Hematopoietic multipotent progenitor cell treated with erythropoietin and hydrocortisone succinate and interleukin-3 and kit ligand, for 15 days (in vitro differentiated cells): Measurements from ENCODE around the gene WHAMM.
"Not testable (repeated sequence)": the region's sequence is repeated elsewhere in the genome, so short reads cannot be mapped to it uniquely, and the experiment has no call there.

Source experiments
- DNase-seq: peaks from one replicate; pipeline ENCODE4 v3.0.0-alpha.2; 2015; ENCODE audit warnings: low spot score

WHAMM gene

DNA sequence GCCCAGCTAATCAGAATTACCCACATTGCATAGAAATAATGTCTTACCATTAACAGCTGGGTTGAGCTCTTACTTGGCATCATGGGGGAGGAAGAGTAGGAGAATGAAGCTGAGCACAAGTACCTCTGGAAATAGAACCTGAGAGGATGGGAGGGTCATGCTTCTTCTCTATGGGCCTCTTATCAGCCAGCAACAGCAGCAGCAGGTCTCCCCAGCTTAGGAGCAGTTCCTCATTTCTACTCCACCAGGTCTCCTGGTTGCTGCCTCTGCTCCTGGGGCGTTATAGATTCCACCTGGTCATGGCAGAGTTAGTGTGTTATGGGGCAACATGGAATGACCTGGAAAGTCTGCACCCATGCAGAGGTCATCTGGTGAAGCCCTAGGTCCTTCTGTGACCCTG is 6.9 kb upstream of the WHAMM start:
- DNase-seq: peak; percentile 35

DNA sequence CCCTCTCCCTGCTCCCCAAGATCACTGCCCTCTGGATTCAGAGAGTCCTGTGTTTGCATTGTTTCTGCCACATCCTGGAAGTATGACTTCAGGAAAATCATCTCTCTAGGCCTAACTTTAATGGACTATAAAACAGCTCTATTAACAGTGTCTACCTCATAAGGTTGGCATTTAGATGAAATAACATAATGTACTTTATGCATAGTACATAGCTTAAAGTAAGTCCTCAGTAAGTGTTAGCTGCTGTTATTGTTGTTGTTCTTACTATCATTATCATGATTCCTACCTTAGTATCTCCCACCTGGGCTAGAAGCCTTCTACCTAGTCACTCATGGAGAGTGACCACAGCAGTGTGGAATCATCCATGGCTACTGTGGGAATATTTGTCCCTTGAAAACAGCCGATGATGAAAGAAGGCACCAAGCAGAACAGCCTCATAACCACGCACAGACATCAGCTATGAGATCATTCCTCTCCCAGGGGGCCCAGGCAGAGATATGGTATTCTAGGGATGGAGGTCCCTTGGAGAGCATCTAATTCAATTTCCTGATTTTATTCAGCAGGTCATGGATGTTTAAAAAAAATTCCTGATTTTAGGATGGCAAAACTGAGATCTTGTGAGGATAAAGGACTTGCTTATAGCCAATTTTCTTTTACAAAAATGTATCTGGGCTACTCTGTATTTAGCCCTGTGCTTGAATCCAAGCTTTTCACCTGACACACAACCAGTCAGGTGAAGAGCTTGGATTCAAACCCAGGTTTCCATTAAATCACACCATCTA is 5.4 kb upstream of the WHAMM start:
- no peak for DNase-seq

DNA sequence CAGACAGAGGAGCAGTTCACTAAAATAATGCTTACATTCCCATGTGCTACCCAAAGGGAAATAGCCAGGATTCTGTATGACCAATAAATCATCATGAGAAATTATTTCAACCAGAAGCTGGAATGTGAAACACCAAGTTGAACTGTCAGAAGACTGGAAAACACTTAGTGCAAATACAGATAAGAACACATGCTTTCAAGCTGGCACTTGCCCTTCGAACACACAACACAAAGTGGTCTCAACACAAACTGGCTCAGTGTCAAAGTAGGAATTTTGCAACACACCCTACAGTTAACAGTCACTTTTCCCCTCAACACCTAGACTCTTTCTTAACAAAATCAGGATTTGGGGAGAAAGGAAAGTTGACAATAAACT is 4.9 kb upstream of the WHAMM start:
- no peak for DNase-seq

- DNase-seq: no peak
These were observed 3.4 kb upstream of the WHAMM start, which contains the start of gene FSD2 for GRCh38 chr15:82805994-82806406. FSD2 (minus strand) TSS chr15:82806069; CDS start chr15:82787390, 18,679 bp downstream.

DNA sequence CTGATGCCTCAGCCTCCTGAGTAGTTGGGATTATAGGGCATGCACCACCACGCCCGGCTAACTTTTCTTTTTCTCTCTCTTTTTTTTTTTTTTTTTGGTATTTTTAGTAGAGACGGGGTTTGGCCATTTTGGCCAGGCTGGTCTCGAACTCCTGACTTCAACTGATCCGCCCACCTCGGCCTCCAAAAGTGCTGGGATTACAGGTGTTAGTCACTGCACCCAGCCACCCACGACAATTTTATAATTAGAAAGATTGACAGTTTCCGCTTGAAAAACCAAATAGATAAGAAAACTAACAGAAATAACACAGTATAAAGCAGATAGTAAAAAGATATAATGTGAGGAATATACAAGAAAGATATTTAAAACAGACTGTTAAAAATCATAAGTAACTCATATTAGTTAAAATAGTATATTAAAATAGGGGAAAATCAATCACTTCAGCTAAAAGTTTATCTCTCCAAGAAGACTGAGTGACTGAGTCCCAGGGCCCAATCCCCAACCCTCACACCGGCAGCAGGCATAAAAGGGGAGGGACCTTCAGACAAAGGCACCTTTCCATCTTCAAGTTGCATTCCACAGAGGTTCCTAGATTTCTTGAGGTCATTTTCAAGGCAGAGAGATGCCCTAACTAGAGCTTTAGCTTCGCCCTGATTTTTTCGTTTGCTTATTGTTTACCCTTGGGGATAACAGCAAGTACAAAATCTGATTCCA is 1.4 kb upstream of the WHAMM start:
- no peak for DNase-seq

DNA sequence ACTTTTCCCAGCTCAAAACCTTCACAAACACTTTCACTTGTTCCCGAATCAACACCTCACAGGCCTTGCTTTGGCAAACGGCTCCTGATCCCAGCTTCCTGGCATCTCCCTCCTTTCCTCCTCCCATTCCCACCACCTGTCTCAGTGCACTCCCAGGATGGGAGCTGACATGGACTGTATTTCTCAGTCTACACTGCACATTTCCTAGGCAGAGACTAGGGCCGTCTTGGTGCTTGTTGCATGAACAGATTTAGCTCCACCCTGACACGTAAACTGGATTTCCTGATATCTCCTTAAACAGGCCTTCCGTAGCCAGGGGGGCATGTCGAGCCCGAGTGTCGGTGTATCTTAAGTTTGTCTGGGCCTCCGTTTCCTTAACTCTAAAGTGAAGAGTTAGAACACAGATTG is 790 bp upstream of the WHAMM start:
- no peak for DNase-seq

- peak; percentile 62 for DNase-seq
These were observed 847 bp downstream of the WHAMM start for GRCh38 chr15:82810061-82810889.

DNA sequence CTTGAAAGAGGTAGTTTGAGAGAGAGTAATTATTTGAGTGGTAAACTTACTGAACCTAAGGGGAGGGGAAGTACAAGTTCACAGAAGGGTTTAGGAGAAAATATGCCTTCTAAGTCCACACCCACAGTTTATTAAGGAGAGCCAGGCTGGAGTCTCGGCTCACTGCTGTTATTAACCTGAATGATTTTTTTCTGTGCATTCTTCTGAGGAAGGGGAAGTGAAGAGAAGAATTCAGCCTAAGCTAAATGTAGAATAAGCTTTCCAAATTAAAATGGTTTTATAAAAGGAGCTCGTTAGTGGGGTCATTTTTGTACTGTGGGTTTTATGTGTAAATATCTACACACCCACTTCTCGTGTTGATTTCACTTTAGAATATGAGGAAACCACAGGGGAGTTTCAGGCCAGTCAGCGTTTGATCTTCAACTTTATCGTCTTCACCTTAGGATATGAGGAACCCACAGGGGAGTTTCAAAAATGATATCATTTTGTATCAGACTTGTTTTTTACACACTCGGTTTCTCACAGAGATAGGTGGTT is 1.5 kb downstream of the WHAMM start:
- DNase-seq: peak; percentile 47

DNA sequence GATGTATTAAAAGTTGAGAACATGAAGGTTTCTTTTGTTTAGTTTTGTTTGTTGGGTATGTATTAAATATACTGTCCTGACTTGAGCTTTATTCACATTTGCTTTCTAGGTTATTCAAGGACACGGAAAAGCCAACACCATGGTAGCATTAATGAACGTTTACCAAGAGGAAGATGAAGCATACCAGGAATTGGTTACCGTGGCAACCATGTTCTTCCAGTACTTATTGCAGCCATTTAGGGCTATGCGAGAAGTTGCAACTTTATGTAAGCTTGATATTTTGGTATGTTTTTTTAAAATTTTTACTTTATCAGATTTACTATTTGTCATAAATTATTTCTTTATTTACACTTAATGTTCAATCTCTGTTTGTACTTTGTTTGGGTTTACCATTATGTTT is 3.6 kb downstream of the WHAMM start:
- DNase-seq: peak; percentile 25

DNA sequence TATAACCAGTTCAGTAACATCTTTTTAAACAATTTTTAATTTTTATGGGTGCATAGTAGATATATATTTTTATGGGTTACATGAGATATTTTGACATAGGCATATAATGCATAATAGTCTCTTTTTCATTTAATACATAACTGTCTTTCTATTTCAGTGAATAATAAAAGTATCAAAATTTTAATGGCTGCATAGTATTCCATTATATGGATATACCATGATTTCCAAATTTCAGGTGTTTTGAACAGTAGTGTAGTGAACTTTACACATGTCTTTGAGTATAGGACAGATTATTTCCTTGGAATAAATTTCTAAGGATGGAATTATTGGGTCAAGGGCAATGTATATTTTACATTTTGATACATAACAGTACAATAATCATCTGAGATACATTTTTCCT is 10.7 kb downstream of the WHAMM start:
- no peak for DNase-seq

GRCh38 chr15:82821396-82821795 is 12.0 kb downstream of the WHAMM start:
- DNase-seq: not testable (repeated sequence)

- DNase-seq: not testable (repeated sequence)
These were observed 12.4 kb downstream of the WHAMM start for GRCh38 chr15:82821851-82822250.

GRCh38 chr15:82823049-82823448 is 13.6 kb downstream of the WHAMM start:
- DNase-seq: no peak

GRCh38 chr15:82828075-82828474 is 18.6 kb downstream of the WHAMM start:
- no peak for DNase-seq

DNA sequence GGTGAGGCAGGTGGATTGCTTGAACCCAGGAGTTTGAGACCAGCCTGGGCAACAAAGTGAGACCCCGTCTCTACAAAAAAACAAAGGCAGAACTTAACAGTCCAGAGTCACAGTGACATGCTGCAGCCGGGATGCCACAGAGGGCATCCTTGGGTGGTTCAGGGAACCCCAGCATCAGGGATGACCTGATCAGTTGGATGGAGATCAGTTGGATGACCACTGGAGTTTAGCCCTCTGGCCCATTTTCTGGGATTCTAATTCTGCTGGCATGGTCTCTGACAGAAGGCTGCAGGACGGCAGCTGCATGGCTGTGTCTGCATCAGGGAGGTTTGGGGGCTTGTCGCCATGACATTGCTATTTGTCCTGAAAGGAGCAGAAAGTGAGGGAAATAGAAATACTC is 19.8 kb downstream of the WHAMM start:
- no peak for DNase-seq

GRCh38 chr15:82830427-82831173 is 21.2 kb downstream of the WHAMM start:
- no peak for DNase-seq

DNA sequence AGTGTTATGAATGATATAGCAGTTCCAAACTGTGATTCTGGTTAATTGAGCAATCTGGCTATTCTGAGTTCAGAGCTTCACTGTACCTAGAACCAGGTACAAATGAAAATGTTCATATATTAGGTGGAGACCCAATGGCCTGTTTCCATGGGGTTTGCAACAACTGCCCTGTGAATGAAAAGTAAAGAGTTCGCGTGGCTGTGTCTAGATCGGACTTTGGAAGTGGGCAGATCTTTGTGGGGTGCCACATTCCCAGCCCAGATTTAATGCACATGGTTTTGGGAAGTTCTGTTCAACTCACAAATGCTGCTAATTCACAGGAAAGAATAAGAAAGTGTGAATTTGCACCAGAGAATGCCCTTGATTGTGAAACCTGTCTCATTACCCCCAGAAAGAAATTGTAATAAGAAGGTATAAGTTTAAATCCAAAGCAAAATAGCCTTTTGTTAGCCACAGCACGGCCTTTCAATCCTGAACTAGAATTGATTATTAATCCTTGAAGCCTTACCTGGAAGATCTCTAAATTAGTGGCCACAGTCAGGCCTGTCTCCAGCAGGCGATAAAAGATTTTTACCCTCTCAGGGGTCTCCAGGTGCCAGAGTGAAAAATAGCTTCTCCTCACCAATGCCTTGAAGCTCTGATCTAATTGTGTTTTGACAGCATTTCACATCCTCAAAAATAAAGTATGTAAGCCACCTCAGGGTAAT is 22.6 kb downstream of the WHAMM start:
- no peak for DNase-seq

DNA sequence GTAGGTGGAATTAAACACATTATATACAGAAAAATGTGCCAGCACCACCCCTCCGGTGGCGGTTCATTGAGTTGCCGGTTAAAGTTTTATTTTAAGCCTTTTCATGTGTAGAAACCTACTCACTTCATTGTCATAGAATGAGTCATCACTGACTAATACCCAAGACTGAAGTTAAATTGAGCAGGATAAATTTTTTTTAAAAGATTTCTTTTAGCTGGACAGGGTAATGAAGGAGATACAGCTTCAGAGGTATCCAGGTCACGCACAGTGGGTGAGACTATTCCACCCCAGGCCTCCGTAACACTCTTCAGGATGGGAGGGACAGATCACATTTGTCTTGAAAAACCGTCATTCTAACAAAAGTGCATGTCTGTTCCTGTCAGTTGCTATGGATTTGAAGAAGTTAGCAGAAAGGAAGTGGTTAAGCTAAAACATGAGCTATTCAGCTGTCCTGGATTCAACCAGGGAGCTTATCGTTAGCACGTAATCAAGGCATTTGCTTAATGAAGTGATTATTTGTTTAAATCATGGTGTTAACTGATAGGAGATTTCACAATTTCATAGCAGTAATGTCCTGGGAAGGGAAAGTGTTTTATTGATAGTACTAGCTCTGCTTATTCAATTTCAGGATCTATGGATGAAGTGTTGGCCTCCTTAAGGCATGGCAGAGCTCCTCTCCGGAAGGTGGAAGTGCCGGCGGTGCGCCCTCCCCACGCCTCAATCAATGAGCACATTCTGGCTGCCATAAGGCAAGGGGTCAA is 23.4 kb downstream of the WHAMM start:
- no peak for DNase-seq

- DNase-seq: no peak
These were observed 23.9 kb downstream of the WHAMM start for GRCh38 chr15:82833362-82833682.

DNA sequence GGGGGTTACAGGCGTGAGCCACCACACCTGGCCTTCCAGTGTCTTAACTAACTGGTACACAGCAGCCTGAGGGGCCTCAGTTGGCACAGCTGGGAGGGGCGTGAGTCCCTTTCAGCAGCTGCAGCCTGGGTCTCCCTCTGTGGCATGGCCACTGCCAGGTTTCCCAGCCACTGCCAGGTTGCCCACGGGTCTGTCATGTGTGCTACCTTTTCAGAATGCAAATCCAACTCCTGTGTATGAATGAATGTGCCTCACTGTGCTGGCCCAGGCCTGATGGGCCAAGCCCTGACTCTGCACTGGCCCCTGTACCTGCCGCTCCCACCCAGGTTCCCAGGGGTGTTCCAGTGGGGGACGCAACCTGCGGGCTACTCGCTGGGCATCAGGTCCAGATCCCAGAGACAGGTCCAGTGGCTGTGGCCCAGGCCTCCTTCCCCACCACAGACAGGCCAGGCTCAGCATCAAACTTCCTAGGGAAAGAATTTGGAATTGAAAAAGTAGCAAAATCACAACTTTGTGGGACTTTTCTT is 26.0 kb downstream of the WHAMM start:
- DNase-seq: no peak
